H9 (cell line): Measurements from ENCODE around the gene VPS16. TPM values are rescaled to one million over a fixed set of nuclear protein-coding genes. Genes with fewer than 3 reads are reported as not detected.

Experiments
- DNase-seq: peaks from one replicate; pipeline ENCODE4 v3.0.0-alpha.2; 2017
- H2AFZ ChIP-seq: one replicate; pipeline ENCODE4 v1.6.1; 2013; ENCODE audit warnings: mild to moderate bottlenecking, low read length, control low read depth, moderate library complexity
- H2AK5ac ChIP-seq: 2 replicates; pipeline ENCODE4 v1.6.1; 2013; ENCODE audit warnings: low read length, control low read depth, mixed read lengths; ENCODE audit not compliant: insufficient read length
- H2BK120ac ChIP-seq: one replicate; pipeline ENCODE4 v1.6.1; 2013; ENCODE audit warnings: low read depth, mild to moderate bottlenecking, low read length, control low read depth, inconsistent platforms; ENCODE audit not compliant: poor library complexity, severe bottlenecking
- H2BK12ac ChIP-seq: 2 replicates; pipeline ENCODE4 v1.6.1; 2013; ENCODE audit warnings: low read length, control low read depth, mixed read lengths, low read depth; ENCODE audit not compliant: insufficient read length
- H2BK15ac ChIP-seq: 2 replicates; pipeline ENCODE4 v1.6.1; 2013; ENCODE audit warnings: low read depth, low read length, control low read depth
- H2BK20ac ChIP-seq: one replicate; pipeline ENCODE4 v1.6.1; 2013; ENCODE audit warnings: low read depth, mild to moderate bottlenecking, low read length, control low read depth, inconsistent platforms; ENCODE audit not compliant: poor library complexity, severe bottlenecking
- H2BK5ac ChIP-seq: 2 replicates; pipeline ENCODE4 v1.6.1; 2013; ENCODE audit warnings: low read length, control low read depth, mixed read lengths; ENCODE audit not compliant: insufficient read length
- H3K14ac ChIP-seq: 2 replicates; pipeline ENCODE4 v1.6.1; 2013; ENCODE audit warnings: low read length, control low read depth; ENCODE audit not compliant: insufficient read depth
- H3K18ac ChIP-seq: 2 replicates; pipeline ENCODE4 v1.6.1; 2013; ENCODE audit warnings: low read depth, mild to moderate bottlenecking, mixed read lengths, low read length, control low read depth; ENCODE audit not compliant: insufficient read length
- H3K23ac ChIP-seq: 2 replicates; pipeline ENCODE4 v1.6.1; 2013; ENCODE audit warnings: low read length, control low read depth, mixed read lengths, low read depth; ENCODE audit not compliant: insufficient read length
- H3K23me2 ChIP-seq: 2 replicates; pipeline ENCODE4 v1.6.1; 2013; ENCODE audit warnings: low read depth, mild to moderate bottlenecking, mixed read lengths, low read length, control low read depth; ENCODE audit not compliant: insufficient read length, poor library complexity, severe bottlenecking
- H3K27ac ChIP-seq: 2 replicates; pipeline ENCODE4 v1.5.1; 2013; ENCODE audit warnings: low read length, control low read depth, mixed read lengths, low read depth; ENCODE audit not compliant: insufficient read length
- H3K27me3 ChIP-seq: 2 replicates; pipeline ENCODE4 v1.6.1; 2013; ENCODE audit warnings: low read length, control low read depth, inconsistent platforms; ENCODE audit not compliant: insufficient read depth
- H3K4ac ChIP-seq: 2 replicates; pipeline ENCODE4 v1.6.1; 2013; ENCODE audit warnings: low read depth, mild to moderate bottlenecking, control low read depth, inconsistent platforms, low read length, moderate library complexity
- H3K4me1 ChIP-seq: 2 replicates; pipeline ENCODE4 v1.6.1; 2013; ENCODE audit warnings: low read length, control low read depth, inconsistent platforms; ENCODE audit not compliant: insufficient read depth
- H3K4me2 ChIP-seq: 2 replicates; pipeline ENCODE4 v1.6.1; 2013; ENCODE audit warnings: low read length, control low read depth, mixed read lengths; ENCODE audit not compliant: insufficient read length, insufficient read depth
- H3K56ac ChIP-seq: 2 replicates; pipeline ENCODE4 v1.6.1; 2013; ENCODE audit warnings: low read depth, mild to moderate bottlenecking, mixed read lengths, low read length, control low read depth; ENCODE audit not compliant: insufficient read length
- H3K79me1 ChIP-seq: 2 replicates; pipeline ENCODE4 v1.6.1; 2013; ENCODE audit warnings: low read depth, mild to moderate bottlenecking, moderate library complexity, low read length, control low read depth, inconsistent platforms; ENCODE audit not compliant: insufficient read depth, poor library complexity, severe bottlenecking
- H3K79me2 ChIP-seq: 2 replicates; pipeline ENCODE4 v1.6.1; 2013; ENCODE audit warnings: low read length, control low read depth, inconsistent platforms; ENCODE audit not compliant: insufficient read depth
- H3K9ac ChIP-seq: 2 replicates; pipeline ENCODE4 v1.6.1; 2013; ENCODE audit warnings: low read length, control low read depth, mixed read lengths; ENCODE audit not compliant: insufficient read length; ENCODE audit errors: extremely low read depth
- H3K9me3 ChIP-seq: one replicate; pipeline ENCODE4 v1.6.1; 2013; ENCODE audit warnings: low read depth, low read length, inconsistent platforms; ENCODE audit not compliant: control insufficient read depth
- H3T11ph ChIP-seq: one replicate; pipeline ENCODE4 v1.6.1; 2013; ENCODE audit warnings: mild to moderate bottlenecking, low read length, control low read depth, inconsistent platforms
- H4K20me1 ChIP-seq: one replicate; pipeline ENCODE4 v1.6.1; 2013; ENCODE audit not compliant: control insufficient read depth, insufficient read length, insufficient read depth
- H4K5ac ChIP-seq: 2 replicates; pipeline ENCODE4 v1.6.1; 2013; ENCODE audit warnings: low read depth, mild to moderate bottlenecking, mixed read lengths, low read length, control low read depth; ENCODE audit not compliant: insufficient read length
- H4K8ac ChIP-seq: replicated peaks from 2 replicates; pipeline ENCODE4 v1.6.1; 2013; ENCODE audit warnings: low read length, control low read depth, mixed read lengths, low read depth; ENCODE audit not compliant: insufficient read length
- H4K91ac ChIP-seq: 2 replicates; pipeline ENCODE4 v1.6.1; 2013; ENCODE audit warnings: low read depth, mild to moderate bottlenecking, moderate library complexity, mixed read lengths, low read length, control low read depth; ENCODE audit not compliant: insufficient read length
- H3K27ac Mint-ChIP-seq, 3 experiments: 2 replicates in 2 of 3; 3 replicates in 1 of 3; pipeline ENCODE4 v1.8.0; 2020 to 2021; ENCODE audit warnings: mixed read lengths in 3 of 3, mild to moderate bottlenecking in 1 of 3, moderate library complexity in 1 of 3
- H3K27me3 Mint-ChIP-seq: 2 replicates; pipeline ENCODE4 v1.8.0; 2021; ENCODE audit warnings: low read depth, mild to moderate bottlenecking, moderate library complexity, mixed read lengths
- H3K36me3 Mint-ChIP-seq, 3 experiments: 2 replicates in 2 of 3; 3 replicates in 1 of 3; pipeline ENCODE4 v1.8.0; 2020 to 2021; ENCODE audit warnings: low read depth in 3 of 3, mixed read lengths in 3 of 3; ENCODE audit not compliant: insufficient read depth in 1 of 3
- H3K4me1 Mint-ChIP-seq, 2 experiments: 2 replicates each; pipeline ENCODE4 v1.8.0; 2020; ENCODE audit warnings: mixed read lengths in 2 of 2
- H3K4me3 Mint-ChIP-seq, 2 experiments: 2 replicates in 1 of 2; 3 replicates in 1 of 2; pipeline ENCODE4 v1.8.0; 2020 to 2021; ENCODE audit warnings: mild to moderate bottlenecking in 2 of 2, mixed read lengths in 2 of 2, moderate library complexity in 1 of 2
- H3K9me3 Mint-ChIP-seq, 2 experiments: 2 replicates in 1 of 2; 3 replicates in 1 of 2; pipeline ENCODE4 v1.8.0; 2020; ENCODE audit warnings: mild to moderate bottlenecking in 2 of 2, mixed read lengths in 2 of 2, moderate library complexity in 1 of 2
- WGBS: extraction: QIAGEN DNeasy Blood & Tissue Kit; methylation state at CpG from one replicate; pipeline ENCODE4 v1.1.7; 2013; ENCODE audit warnings: missing lambda C conversion rate, low lambda C conversion rate, mixed read lengths; ENCODE audit not compliant: insufficient read length; ENCODE audit errors: extremely low coverage; 5-methylcytosine and 5-hydroxymethylcytosine counted together
- total RNA-seq: library from RNA; stranded (reverse); gene quantifications from 2 replicates; pipeline ENCODE4 v1.2.1, GENCODE V29; 2021
- TF ChIP-seq, protein P1 (sequence below): fragments of 200-600 bp; sonication (generic); conservative IDR thresholded peaks from 3 replicates; pipeline ENCODE4 v1.8.0; 2021; ENCODE audit warnings: antibody characterized with exemption, mild to moderate bottlenecking

Gene VPS16
- total RNA-seq, 1 experiment from 2014 or later = 32.1 TPM

- H2BK15ac ChIP-seq = no peak overlapping the region
- H2BK12ac ChIP-seq = no peak overlapping the region
- no peak overlapping the region for H3K56ac ChIP-seq
- no peak overlapping the region for H3T11ph ChIP-seq
- H3K79me1 ChIP-seq = no peaks in the 10 kb centered on the region
- H4K20me1 ChIP-seq = no peaks in the 10 kb centered on the region
- H3K23me2 ChIP-seq = no peaks in the 10 kb centered on the region
- H3K23ac ChIP-seq = no peak overlapping the region
- no peak overlapping the region for H3K4ac ChIP-seq
- no peak overlapping the region for H3K27ac ChIP-seq
- no peak overlapping the region; a peak in 1 of 7 replicates for H3K27ac Mint-ChIP-seq
- H3K9me3 ChIP-seq = no peaks in the 10 kb centered on the region
- TF ChIP-seq, protein P1, sequence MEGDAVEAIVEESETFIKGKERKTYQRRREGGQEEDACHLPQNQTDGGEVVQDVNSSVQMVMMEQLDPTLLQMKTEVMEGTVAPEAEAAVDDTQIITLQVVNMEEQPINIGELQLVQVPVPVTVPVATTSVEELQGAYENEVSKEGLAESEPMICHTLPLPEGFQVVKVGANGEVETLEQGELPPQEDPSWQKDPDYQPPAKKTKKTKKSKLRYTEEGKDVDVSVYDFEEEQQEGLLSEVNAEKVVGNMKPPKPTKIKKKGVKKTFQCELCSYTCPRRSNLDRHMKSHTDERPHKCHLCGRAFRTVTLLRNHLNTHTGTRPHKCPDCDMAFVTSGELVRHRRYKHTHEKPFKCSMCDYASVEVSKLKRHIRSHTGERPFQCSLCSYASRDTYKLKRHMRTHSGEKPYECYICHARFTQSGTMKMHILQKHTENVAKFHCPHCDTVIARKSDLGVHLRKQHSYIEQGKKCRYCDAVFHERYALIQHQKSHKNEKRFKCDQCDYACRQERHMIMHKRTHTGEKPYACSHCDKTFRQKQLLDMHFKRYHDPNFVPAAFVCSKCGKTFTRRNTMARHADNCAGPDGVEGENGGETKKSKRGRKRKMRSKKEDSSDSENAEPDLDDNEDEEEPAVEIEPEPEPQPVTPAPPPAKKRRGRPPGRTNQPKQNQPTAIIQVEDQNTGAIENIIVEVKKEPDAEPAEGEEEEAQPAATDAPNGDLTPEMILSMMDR = no peak
- WGBS = no CpG with 5 or more reads among the region's 6 CpGs
- H3K4me1 ChIP-seq = no peaks in the 10 kb centered on the region
- no peak for DNase-seq
- H2AK5ac ChIP-seq = no peak overlapping the region
- no peak overlapping the region for H2BK120ac ChIP-seq
- no peaks in the 10 kb centered on the region for H3K4me1 Mint-ChIP-seq
- no peak overlapping the region for H4K91ac ChIP-seq
- no peak overlapping the region for H3K4me3 Mint-ChIP-seq
- no peak overlapping the region for H4K5ac ChIP-seq
- no peak overlapping the region for H2AFZ ChIP-seq
- H4K8ac ChIP-seq = no peak overlapping the region
- no peak overlapping the region for H3K9ac ChIP-seq
- peaks cover 22 to 50% (median 33%) of the 10 kb centered on the region in 3 experiments for H3K36me3 Mint-ChIP-seq
- no peaks in the 10 kb centered on the region for H3K27me3 ChIP-seq
- no peak overlapping the region for H2BK5ac ChIP-seq
- H2BK20ac ChIP-seq = no peak overlapping the region
- H3K18ac ChIP-seq = no peak overlapping the region
- H3K14ac ChIP-seq = no peak overlapping the region
- peaks cover 13% of the 10 kb centered on the region for H3K27me3 Mint-ChIP-seq
- H3K4me2 ChIP-seq = no peak overlapping the region
- H3K79me2 ChIP-seq = no peaks in the 10 kb centered on the region
- peaks cover 0 to 3% of the 10 kb centered on the region in 2 experiments; a peak in 1 of 5 replicates for H3K9me3 Mint-ChIP-seq
These were observed 47.1 kb upstream of the VPS16 start for GRCh38 chr20:2793471-2793870.
